ENCODE data around the gene FAM118A. TPM values are rescaled to one million over a fixed set of nuclear protein-coding genes. Genes with fewer than 3 reads are reported as not detected.

FAM118A gene
- polyA plus RNA-seq, 2 donors, result 15.4 to 44.4 TPM

DNA sequence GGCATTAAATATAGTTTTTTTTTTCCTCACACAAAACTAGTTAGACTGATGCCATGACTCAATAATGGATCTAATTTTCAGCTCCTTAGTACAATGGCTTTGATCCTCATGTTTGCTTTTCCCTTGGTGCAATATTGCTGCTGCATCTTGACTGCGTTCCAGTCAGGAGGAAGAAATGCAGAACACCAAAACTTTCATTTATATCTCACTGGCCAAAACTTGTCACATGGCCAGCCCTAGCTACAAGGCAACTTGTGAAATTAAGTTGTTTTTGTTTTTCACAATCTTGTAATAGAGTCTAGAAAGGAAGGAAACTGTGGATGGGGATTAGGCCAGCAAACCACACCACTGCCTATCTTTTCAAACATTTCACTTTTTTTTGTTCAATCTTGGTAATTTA, 67.0 kb downstream of the FAM118A start:
- 51 to 64% methylated on average over 1 of the region's 1 CpG for WGBS, 2 donors
- Histone ChIP-seq H3K36me3 (ENCODE audit: control insufficient read depth in 2 of 2, insufficient read depth in 2 of 2, low read length in 1 of 2) (no peaks in the 10 kb centered on the region), H3K27ac (ENCODE audit: low read depth in 2 of 2, low read length in 1 of 2) (no peak overlapping the region), H3K4me3 (ENCODE audit: low read depth in 1 of 2, low read length in 2 of 2) (no peak overlapping the region), H3K9me3 (ENCODE audit: control insufficient read depth in 2 of 2, insufficient read depth in 1 of 2, low read depth in 1 of 2, low read length in 1 of 2) (no peaks in the 10 kb centered on the region), H3K27me3 (ENCODE audit: control insufficient read depth in 1 of 2, insufficient read depth in 2 of 2, low read length in 2 of 2) (no peaks in the 10 kb centered on the region), H3K4me1 (ENCODE audit: control insufficient read depth in 2 of 2, insufficient read depth in 2 of 2, low read length in 1 of 2) (no peaks in the 10 kb centered on the region)

DNA sequence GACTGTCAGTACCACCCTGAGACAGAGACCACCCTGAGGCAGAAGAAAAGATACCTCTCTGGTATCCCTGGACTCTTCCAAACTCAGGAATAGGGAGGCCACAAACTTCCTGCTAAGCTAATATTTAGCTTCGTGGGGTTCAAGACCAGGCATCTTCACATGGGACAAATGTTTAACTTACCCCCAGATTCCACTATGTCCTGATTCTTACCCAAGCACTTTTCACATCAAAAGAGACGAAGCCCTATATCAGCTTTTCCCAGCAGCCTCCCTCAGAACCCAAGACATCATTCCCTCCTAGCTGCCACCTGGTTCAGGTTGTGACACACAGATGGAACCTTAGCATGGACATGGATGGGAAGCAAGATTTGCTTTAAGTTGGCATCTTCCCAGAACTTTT, 71.6 kb downstream of the FAM118A start:
- H3K9me3 ChIP-seq (ENCODE audit: control insufficient read depth in 2 of 2, insufficient read depth in 1 of 2, low read depth in 1 of 2, low read length in 1 of 2), result no peaks in the 10 kb centered on the region
- no peak overlapping the region for H3K4me3 ChIP-seq (ENCODE audit: low read depth in 1 of 2, low read length in 2 of 2)
- no peak overlapping the region for H3K27ac ChIP-seq (ENCODE audit: low read depth in 2 of 2, low read length in 1 of 2)
- H3K4me1 ChIP-seq (ENCODE audit: control insufficient read depth in 2 of 2, insufficient read depth in 2 of 2, low read length in 1 of 2), result no peaks in the 10 kb centered on the region
- no peaks in the 10 kb centered on the region for H3K27me3 ChIP-seq (ENCODE audit: control insufficient read depth in 1 of 2, insufficient read depth in 2 of 2, low read length in 2 of 2)
- no peaks in the 10 kb centered on the region for H3K36me3 ChIP-seq (ENCODE audit: control insufficient read depth in 2 of 2, insufficient read depth in 2 of 2, low read length in 1 of 2)
- WGBS, 2 donors, result 88 to 92% methylated on average over 2 of the region's 2 CpGs

DNA sequence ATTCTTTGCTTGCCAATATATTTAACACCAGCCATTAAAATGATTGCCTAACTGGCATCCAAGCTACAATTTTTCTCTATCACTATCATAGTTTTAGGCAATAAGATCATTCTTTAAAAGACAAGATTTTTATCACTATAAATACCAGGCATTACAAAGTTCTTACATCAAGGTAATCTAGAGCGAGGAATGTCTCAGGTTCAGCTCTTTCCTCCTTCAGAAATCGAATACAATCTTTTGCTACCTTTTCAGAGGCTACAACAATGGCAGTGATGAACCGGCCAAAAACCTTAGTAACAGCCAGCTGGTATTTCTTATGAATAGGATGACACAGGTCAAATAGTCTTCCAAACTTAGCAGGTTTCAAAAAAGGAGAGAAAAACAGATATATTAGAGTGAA, 79.8 kb downstream of the FAM118A start:
- H3K27me3 ChIP-seq (ENCODE audit: control insufficient read depth in 1 of 2, insufficient read depth in 2 of 2, low read length in 2 of 2), result no peaks in the 10 kb centered on the region
- H3K4me1 ChIP-seq (ENCODE audit: control insufficient read depth in 2 of 2, insufficient read depth in 2 of 2, low read length in 1 of 2), result no peaks in the 10 kb centered on the region
- WGBS, 2 donors, result 84 to 89% methylated on average over 3 of the region's 3 CpGs
- no peaks in the 10 kb centered on the region for H3K36me3 ChIP-seq (ENCODE audit: control insufficient read depth in 2 of 2, insufficient read depth in 2 of 2, low read length in 1 of 2)
- no peak overlapping the region for H3K4me3 ChIP-seq (ENCODE audit: low read depth in 1 of 2, low read length in 2 of 2)
- H3K9me3 ChIP-seq (ENCODE audit: control insufficient read depth in 2 of 2, insufficient read depth in 1 of 2, low read depth in 1 of 2, low read length in 1 of 2), result no peaks in the 10 kb centered on the region
- no peak overlapping the region for H3K27ac ChIP-seq (ENCODE audit: low read depth in 2 of 2, low read length in 1 of 2)

Other genes with a start within 250 kb of the FAM118A start
- 10 to 100 TPM; 19.7 to 21.5 TPM for gene NUP50, start 146.0 kb upstream of the FAM118A start, polyA plus RNA-seq
- gene KIAA0930, start 69.0 kb upstream of the FAM118A start, polyA plus RNA-seq, result 10 to 100 TPM; 21.7 to 29.0 TPM
- gene UPK3A, start 25.0 kb upstream of the FAM118A start, polyA plus RNA-seq, result not detected
- under 1 TPM in 1 of 2 donors, not detected in 1; 0.04 TPM for gene SMC1B, start 103.7 kb downstream of the FAM118A start, polyA plus RNA-seq
- 1 to 10 TPM; 1.3 to 1.5 TPM for gene RIBC2, start 103.8 kb downstream of the FAM118A start, polyA plus RNA-seq
- 10 to 100 TPM; 18.8 to 50.3 TPM for gene FBLN1, start 192.9 kb downstream of the FAM118A start, polyA plus RNA-seq